GM12874 (cell line): ENCODE data around the gene ZNF331.
A peak's percentile ranks its signal among the peaks of the same experiment; 100 is the strongest.

Source experiments
- CTCF ChIP-seq: IDR thresholded peaks from 2 replicates; pipeline ENCODE4 v1.5.1; 2011; ENCODE audit warnings: low read depth, mild to moderate bottlenecking, control low read depth, low read length, moderate library complexity; ENCODE audit not compliant: insufficient read depth

The ZNF331 gene

GRCh38 chr19:53511357-53511756, 26.6 kb upstream of the ZNF331 start:
- TF ChIP-seq CTCF: no peak

DNA sequence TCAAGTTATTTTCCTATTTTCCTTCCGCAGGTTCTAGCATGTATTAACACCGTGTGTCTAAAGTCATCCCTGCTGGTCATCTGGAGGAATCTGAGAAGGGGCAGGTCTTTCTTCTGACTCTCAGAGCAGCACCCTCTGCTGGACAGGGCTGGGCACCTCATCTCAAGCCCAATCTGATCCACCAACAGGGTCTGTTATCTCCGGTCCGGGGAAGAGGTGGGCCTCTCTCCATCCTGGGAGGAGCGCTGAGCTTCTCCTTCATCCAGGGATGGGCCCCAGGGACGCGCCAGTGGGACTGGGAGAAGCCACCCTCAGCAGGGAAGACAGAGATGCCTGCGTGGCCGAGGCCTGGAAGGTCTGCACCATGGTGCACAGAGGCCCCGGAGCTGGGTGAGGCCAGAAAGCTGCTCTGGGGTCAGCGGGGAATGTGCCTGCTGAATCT, 26.0 kb upstream of the ZNF331 start:
- peak; percentile 50 for TF ChIP-seq CTCF

DNA sequence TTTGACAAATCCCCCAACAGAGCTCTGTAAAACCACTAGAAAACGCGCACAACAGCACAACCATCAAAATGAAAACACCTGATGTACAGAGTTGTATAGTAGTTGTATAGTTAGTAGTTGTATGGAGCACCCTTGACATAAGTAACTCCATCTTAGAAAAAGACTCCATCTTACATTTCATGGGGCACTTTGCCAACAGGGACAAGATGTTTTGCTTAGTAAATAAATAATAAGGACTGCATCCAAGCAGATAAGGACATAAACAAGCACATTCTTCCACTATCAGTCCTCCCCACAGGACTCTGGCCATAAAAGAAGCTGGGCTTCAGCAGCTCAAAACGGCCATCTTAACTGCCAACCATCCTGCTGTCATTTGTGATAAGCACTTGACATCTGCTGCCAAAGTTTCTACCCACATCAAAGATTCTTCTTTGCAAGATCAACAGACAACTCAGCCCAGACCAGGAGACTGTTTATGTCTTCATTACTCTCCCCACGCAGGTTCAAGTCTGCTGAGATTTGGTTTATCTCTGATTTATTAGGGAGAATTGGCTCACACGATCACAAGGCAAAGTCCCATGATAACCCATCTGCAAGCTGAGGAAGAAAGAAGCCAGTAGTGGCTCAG, 20.7 kb upstream of the ZNF331 start:
- no peak for TF ChIP-seq CTCF

GRCh38 chr19:53518121-53518520, 19.8 kb upstream of the ZNF331 start:
- no peak for TF ChIP-seq CTCF

GRCh38 chr19:53518716-53519115, 19.2 kb upstream of the ZNF331 start:
- no peak for TF ChIP-seq CTCF

GRCh38 chr19:53519446-53519845, 18.5 kb upstream of the ZNF331 start:
- no peak for TF ChIP-seq CTCF

DNA sequence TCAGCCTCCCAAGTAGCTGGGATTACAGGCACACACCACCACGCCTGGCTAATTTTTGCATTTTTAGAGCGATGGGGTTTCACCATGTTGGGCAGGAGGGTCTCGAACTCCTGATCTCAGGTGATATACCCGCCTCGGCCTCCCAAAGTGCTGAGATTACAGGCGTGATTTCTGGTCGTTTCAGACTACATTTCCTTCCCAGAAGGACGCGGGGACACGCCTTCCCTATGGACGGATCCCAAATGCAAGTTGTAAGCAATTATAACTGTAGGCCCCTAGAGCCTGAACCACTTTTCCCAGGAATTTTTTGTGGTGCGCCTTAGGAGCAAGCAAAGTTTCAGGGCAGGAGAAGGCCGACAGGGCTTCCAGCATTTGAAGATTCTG, 17.8 kb upstream of the ZNF331 start:
- no peak for TF ChIP-seq CTCF
